Chondrocyte (in vitro differentiated cells): ENCODE measurements around the gene OR5AK2. TPM values are rescaled to one million over a fixed set of nuclear protein-coding genes. Genes with fewer than 3 reads are reported as not detected.
A peak's percentile ranks its signal among the peaks of the same experiment; 100 is the strongest.

Experiments
- DNase-seq: peaks from one replicate; pipeline ENCODE4 v3.0.0; 2021; ENCODE audit warnings: mixed read lengths, low spot score
- H3K27ac Mint-ChIP-seq: one replicate; pipeline ENCODE4 v1.8.0; 2021; ENCODE audit warnings: mild to moderate bottlenecking, moderate library complexity, mixed read lengths; ENCODE audit not compliant: unreplicated experiment
- H3K27me3 Mint-ChIP-seq: 2 replicates; pipeline ENCODE4 v1.8.0; 2021; ENCODE audit warnings: low read depth, mixed read lengths
- H3K36me3 Mint-ChIP-seq: 2 replicates; pipeline ENCODE4 v1.8.0; 2021; ENCODE audit warnings: low read depth, mixed read lengths
- H3K4me1 Mint-ChIP-seq: 2 replicates; pipeline ENCODE4 v1.8.0; 2021; ENCODE audit warnings: low read depth, mild to moderate bottlenecking, mixed read lengths
- H3K4me3 Mint-ChIP-seq: one replicate; pipeline ENCODE4 v1.8.0; 2021; ENCODE audit warnings: mild to moderate bottlenecking, moderate library complexity, mixed read lengths; ENCODE audit not compliant: unreplicated experiment
- H3K9me3 Mint-ChIP-seq: 2 replicates; pipeline ENCODE4 v1.8.0; 2021; ENCODE audit warnings: low read depth, mixed read lengths
- CTCF ChIP-seq: fragments of 200-600 bp; sonication (generic); IDR thresholded peaks from 2 replicates; pipeline ENCODE4 v1.5.0; 2021; ENCODE audit warnings: antibody characterized with exemption, mild to moderate bottlenecking, moderate library complexity
- total RNA-seq: library from RNA; stranded (reverse); gene quantifications from 3 replicates; pipeline ENCODE4 v1.2.1, GENCODE V29; 2021

The OR5AK2 gene
- total RNA-seq, 1 donor from 2014 or later, result not detected

- no peak overlapping the region for H3K4me3 Mint-ChIP-seq
These were observed 13.1 kb downstream of the OR5AK2 start for GRCh38 chr11:57001674-57002401.

GRCh38 chr11:57008373-57008772 lies 19.7 kb downstream of the OR5AK2 start:
- no peak for DNase-seq
- no peak overlapping the region for H3K4me3 Mint-ChIP-seq

More at GRCh38 chr11:57001674-57002401, 13.1 kb downstream of the OR5AK2 start:
- peak; percentile 75 for TF ChIP-seq CTCF
- Mint-ChIP-seq H3K27ac (no peak overlapping the region), H3K4me1 (no peaks in the 10 kb centered on the region), H3K36me3 (no peaks in the 10 kb centered on the region), H3K27me3 (peaks cover 5% of the 10 kb centered on the region), H3K9me3 (peaks cover 4% of the 10 kb centered on the region)
- DNase-seq, result no peak

GRCh38 chr11:57015679-57016078 lies 27.0 kb downstream of the OR5AK2 start:
- H3K36me3 Mint-ChIP-seq, result no peaks in the 10 kb centered on the region
- H3K9me3 Mint-ChIP-seq, result peaks cover 6% of the 10 kb centered on the region
- no peak overlapping the region for H3K4me3 Mint-ChIP-seq
- H3K4me1 Mint-ChIP-seq, result no peaks in the 10 kb centered on the region
- TF ChIP-seq CTCF, result no peak
- H3K27ac Mint-ChIP-seq, result no peak overlapping the region
- no peak for DNase-seq
- H3K27me3 Mint-ChIP-seq, result peaks cover 31% of the 10 kb centered on the region

More at GRCh38 chr11:57008373-57008772, 19.7 kb downstream of the OR5AK2 start:
- Mint-ChIP-seq H3K36me3 (no peaks in the 10 kb centered on the region), H3K4me1 (no peaks in the 10 kb centered on the region), H3K9me3 (no peaks in the 10 kb centered on the region), H3K27me3 (peaks cover 24% of the 10 kb centered on the region), H3K27ac (no peak overlapping the region)
- no peak for TF ChIP-seq CTCF

GRCh38 chr11:57031556-57031955 lies 42.8 kb downstream of the OR5AK2 start:
- Mint-ChIP-seq H3K27ac (no peak overlapping the region), H3K36me3 (no peaks in the 10 kb centered on the region), H3K9me3 (no peaks in the 10 kb centered on the region), H3K27me3 (peaks cover 20% of the 10 kb centered on the region), H3K4me3 (no peak overlapping the region), H3K4me1 (no peaks in the 10 kb centered on the region)
- no peak for DNase-seq
- TF ChIP-seq CTCF, result no peak

Other genes starting within 250 kb of the OR5AK2 start
- not detected in 3 replicates for gene OR9G4, start 240.2 kb upstream of the OR5AK2 start, total RNA-seq
- gene LRRC55, start 193.0 kb downstream of the OR5AK2 start, total RNA-seq, result not detected in 3 replicates
- gene APLNR, start 248.3 kb downstream of the OR5AK2 start, total RNA-seq, result not detected in 3 replicates